ENCODE data around the gene GDF2.

GDF2 gene

GRCh38 chr10:47294057-47294456 is 28.2 kb upstream of the GDF2 start:
- Histone ChIP-seq H3K4me1 (ENCODE audit: control insufficient read depth, insufficient read depth, low read length, poor library complexity, severe bottlenecking) (no peaks in the 10 kb centered on the region), H3K4me3 (ENCODE audit: extremely low read depth, insufficient read depth, low read length, poor library complexity, severe bottlenecking) (no peak overlapping the region), H3K36me3 (ENCODE audit: control insufficient read depth, insufficient read depth, low read length) (no peaks in the 10 kb centered on the region), H3K27ac (ENCODE audit: low read depth, low read length, severe bottlenecking) (no peak overlapping the region), H3K9me3 (ENCODE audit: control insufficient read depth, low read length) (no peaks in the 10 kb centered on the region)
- WGBS, 2 experiments (ENCODE audit: insufficient coverage in 2 of 2) = 95% methylated on average over 4 to 8 of the region's 9 CpGs

- no peaks in the 10 kb centered on the region for H3K9me3 ChIP-seq (ENCODE audit: control insufficient read depth, low read length)
- no peak overlapping the region for H3K4me3 ChIP-seq (ENCODE audit: extremely low read depth, insufficient read depth, low read length, poor library complexity, severe bottlenecking)
- 76 to 93% methylated on average over 2 to 3 of the region's 5 CpGs for WGBS, 2 experiments (ENCODE audit: insufficient coverage in 2 of 2)
- no peaks in the 10 kb centered on the region for H3K36me3 ChIP-seq (ENCODE audit: control insufficient read depth, insufficient read depth, low read length)
- H3K4me1 ChIP-seq (ENCODE audit: control insufficient read depth, insufficient read depth, low read length, poor library complexity, severe bottlenecking) = no peaks in the 10 kb centered on the region
- no peak overlapping the region for H3K27ac ChIP-seq (ENCODE audit: low read depth, low read length, severe bottlenecking)
Measured at GRCh38 chr10:47294501-47294900, 27.8 kb upstream of the GDF2 start.

GRCh38 chr10:47295411-47295810 is 26.8 kb upstream of the GDF2 start:
- 90 to 94% methylated on average over 5 of the region's 5 CpGs for WGBS, 2 experiments (ENCODE audit: insufficient coverage in 2 of 2)
- H3K4me1 ChIP-seq (ENCODE audit: control insufficient read depth, insufficient read depth, low read length, poor library complexity, severe bottlenecking) = no peaks in the 10 kb centered on the region
- H3K9me3 ChIP-seq (ENCODE audit: control insufficient read depth, low read length) = no peaks in the 10 kb centered on the region
- no peak overlapping the region for H3K4me3 ChIP-seq (ENCODE audit: extremely low read depth, insufficient read depth, low read length, poor library complexity, severe bottlenecking)
- H3K36me3 ChIP-seq (ENCODE audit: control insufficient read depth, insufficient read depth, low read length) = no peaks in the 10 kb centered on the region
- no peak overlapping the region for H3K27ac ChIP-seq (ENCODE audit: low read depth, low read length, severe bottlenecking)

- no peak overlapping the region for H3K4me3 ChIP-seq (ENCODE audit: extremely low read depth, insufficient read depth, low read length, poor library complexity, severe bottlenecking)
- H3K27ac ChIP-seq (ENCODE audit: low read depth, low read length, severe bottlenecking) = no peak overlapping the region
- H3K9me3 ChIP-seq (ENCODE audit: control insufficient read depth, low read length) = no peaks in the 10 kb centered on the region
- no peaks in the 10 kb centered on the region for H3K36me3 ChIP-seq (ENCODE audit: control insufficient read depth, insufficient read depth, low read length)
- WGBS, 2 experiments (ENCODE audit: insufficient coverage in 2 of 2) = 70 to 82% methylated on average over 7 of the region's 12 CpGs
- H3K4me1 ChIP-seq (ENCODE audit: control insufficient read depth, insufficient read depth, low read length, poor library complexity, severe bottlenecking) = no peaks in the 10 kb centered on the region
Measured at GRCh38 chr10:47296156-47296894, 25.9 kb upstream of the GDF2 start.

GRCh38 chr10:47296941-47297340 is 25.3 kb upstream of the GDF2 start:
- WGBS, 2 experiments (ENCODE audit: insufficient coverage in 2 of 2) = 90% methylated on average over 1 of the region's 1 CpG; no CpG with 5 or more reads in 1 of the 2 experiments
- Histone ChIP-seq H3K4me1 (ENCODE audit: control insufficient read depth, insufficient read depth, low read length, poor library complexity, severe bottlenecking) (no peaks in the 10 kb centered on the region), H3K36me3 (ENCODE audit: control insufficient read depth, insufficient read depth, low read length) (no peaks in the 10 kb centered on the region), H3K4me3 (ENCODE audit: extremely low read depth, insufficient read depth, low read length, poor library complexity, severe bottlenecking) (no peak overlapping the region), H3K27ac (ENCODE audit: low read depth, low read length, severe bottlenecking) (no peak overlapping the region), H3K9me3 (ENCODE audit: control insufficient read depth, low read length) (no peaks in the 10 kb centered on the region)

- H3K27ac ChIP-seq (ENCODE audit: low read depth, low read length, severe bottlenecking) = no peak overlapping the region
- no peaks in the 10 kb centered on the region for H3K36me3 ChIP-seq (ENCODE audit: control insufficient read depth, insufficient read depth, low read length)
- H3K4me3 ChIP-seq (ENCODE audit: extremely low read depth, insufficient read depth, low read length, poor library complexity, severe bottlenecking) = no peak overlapping the region
- no peaks in the 10 kb centered on the region for H3K9me3 ChIP-seq (ENCODE audit: control insufficient read depth, low read length)
- no peaks in the 10 kb centered on the region for H3K4me1 ChIP-seq (ENCODE audit: control insufficient read depth, insufficient read depth, low read length, poor library complexity, severe bottlenecking)
- 74 to 84% methylated on average over 7 to 8 of the region's 12 CpGs for WGBS, 2 experiments (ENCODE audit: insufficient coverage in 2 of 2)
Measured at GRCh38 chr10:47297866-47298540, 24.3 kb upstream of the GDF2 start.

GRCh38 chr10:47298715-47299114 is 23.5 kb upstream of the GDF2 start:
- WGBS, 2 experiments (ENCODE audit: insufficient coverage in 2 of 2) = 80 to 100% methylated on average over 1 of the region's 1 CpG

GRCh38 chr10:47299611-47300428 is 22.4 kb upstream of the GDF2 start, which contains the start of gene GDF10:
Gene GDF10 (plus strand): TSS chr10:47300197. CDS start chr10:47300652, 455 bp downstream.
- peak within 1 kb of the TSS; percentile 40 for H3K4me3 ChIP-seq (ENCODE audit: extremely low read depth, insufficient read depth, low read length, poor library complexity, severe bottlenecking)
- no peaks in the 10 kb centered on the region for H3K4me1 ChIP-seq (ENCODE audit: control insufficient read depth, insufficient read depth, low read length, poor library complexity, severe bottlenecking)
- no peaks in the 10 kb centered on the region for H3K36me3 ChIP-seq (ENCODE audit: control insufficient read depth, insufficient read depth, low read length)
- 6% methylated on average over 41 to 46 of the region's 64 CpGs for WGBS, 2 experiments (ENCODE audit: insufficient coverage in 2 of 2)
- no peak within 1 kb of the TSS for H3K27ac ChIP-seq (ENCODE audit: low read depth, low read length, severe bottlenecking)
- H3K9me3 ChIP-seq (ENCODE audit: control insufficient read depth, low read length) = no peaks in the 10 kb centered on the region

More at GRCh38 chr10:47298715-47299114, 23.5 kb upstream of the GDF2 start:
- H3K4me1 ChIP-seq (ENCODE audit: control insufficient read depth, insufficient read depth, low read length, poor library complexity, severe bottlenecking) = no peaks in the 10 kb centered on the region
- H3K9me3 ChIP-seq (ENCODE audit: control insufficient read depth, low read length) = no peaks in the 10 kb centered on the region
- H3K27ac ChIP-seq (ENCODE audit: low read depth, low read length, severe bottlenecking) = no peak overlapping the region
- H3K4me3 ChIP-seq (ENCODE audit: extremely low read depth, insufficient read depth, low read length, poor library complexity, severe bottlenecking) = no peak overlapping the region
- H3K36me3 ChIP-seq (ENCODE audit: control insufficient read depth, insufficient read depth, low read length) = no peaks in the 10 kb centered on the region

GRCh38 chr10:47300429-47300931 is 21.8 kb upstream of the GDF2 start:
- WGBS, 2 experiments (ENCODE audit: insufficient coverage in 2 of 2) = 2 to 5% methylated on average over 44 to 48 of the region's 57 CpGs
- Histone ChIP-seq H3K4me3 (ENCODE audit: extremely low read depth, insufficient read depth, low read length, poor library complexity, severe bottlenecking) (peak overlapping the region; percentile 40), H3K9me3 (ENCODE audit: control insufficient read depth, low read length) (no peaks in the 10 kb centered on the region), H3K27ac (ENCODE audit: low read depth, low read length, severe bottlenecking) (no peak overlapping the region), H3K36me3 (ENCODE audit: control insufficient read depth, insufficient read depth, low read length) (no peaks in the 10 kb centered on the region), H3K4me1 (ENCODE audit: control insufficient read depth, insufficient read depth, low read length, poor library complexity, severe bottlenecking) (no peaks in the 10 kb centered on the region)

- no peaks in the 10 kb centered on the region for H3K36me3 ChIP-seq (ENCODE audit: control insufficient read depth, insufficient read depth, low read length)
- H3K9me3 ChIP-seq (ENCODE audit: control insufficient read depth, low read length) = no peaks in the 10 kb centered on the region
- no peaks in the 10 kb centered on the region for H3K4me1 ChIP-seq (ENCODE audit: control insufficient read depth, insufficient read depth, low read length, poor library complexity, severe bottlenecking)
- WGBS, 2 experiments (ENCODE audit: insufficient coverage in 2 of 2) = 80 to 92% methylated on average over 1 of the region's 2 CpGs
- no peak overlapping the region for H3K27ac ChIP-seq (ENCODE audit: low read depth, low read length, severe bottlenecking)
- no peak overlapping the region for H3K4me3 ChIP-seq (ENCODE audit: extremely low read depth, insufficient read depth, low read length, poor library complexity, severe bottlenecking)
Measured at GRCh38 chr10:47301833-47302232, 20.4 kb upstream of the GDF2 start.

All from mesodermal cell (in vitro differentiated cells).